OCI-LY1 (cell line): ENCODE results near the gene CXCR2.

ENCODE experiments used
- H2AFZ ChIP-seq: fragments of 200-600 bp; sonication (generic), shearing (Covaris generic); 2 replicates; pipeline ENCODE4 v1.6.0; 2014; ENCODE audit warnings: antibody characterized with exemption, mild to moderate bottlenecking, low read length
- H3F3A ChIP-seq: fragments of 200-600 bp; sonication (generic), shearing (Covaris generic); 2 replicates; pipeline ENCODE4 v1.6.0; 2014; ENCODE audit warnings: mild to moderate bottlenecking, antibody characterized with exemption, low read length, moderate library complexity; ENCODE audit not compliant: insufficient read depth
- H3K27ac ChIP-seq: fragments of 200-600 bp; sonication (generic); 2 replicates; pipeline ENCODE4 v1.5.1; 2014; ENCODE audit warnings: low read length, mixed run types, mild to moderate bottlenecking, low read depth; ENCODE audit not compliant: poor library complexity, severe bottlenecking
- H3K27me3 ChIP-seq: fragments of 200-600 bp; sonication (generic); 2 replicates; pipeline ENCODE4 v1.6.0; 2014; ENCODE audit warnings: antibody characterized with exemption, mild to moderate bottlenecking, low read length, moderate library complexity; ENCODE audit not compliant: insufficient read depth
- H3K36me3 ChIP-seq: fragments of 200-600 bp; sonication (generic); 2 replicates; pipeline ENCODE4 v1.6.1; 2014; ENCODE audit warnings: mild to moderate bottlenecking, antibody characterized with exemption, low read length, moderate library complexity, mixed read lengths; ENCODE audit not compliant: insufficient read depth
- H3K4me1 ChIP-seq: fragments of 200-600 bp; sonication (generic); 2 replicates; pipeline ENCODE4 v1.5.1; 2014; ENCODE audit warnings: mild to moderate bottlenecking, low read length, moderate library complexity; ENCODE audit not compliant: insufficient read depth, severe bottlenecking
- H3K4me2 ChIP-seq: fragments of 200-600 bp; sonication (generic), shearing (Covaris generic); 2 replicates; pipeline ENCODE4 v1.6.1; 2014; ENCODE audit warnings: low read length
- H3K4me3 ChIP-seq: fragments of 200-600 bp; sonication (generic); 2 replicates; pipeline ENCODE4 v1.5.1; 2014; ENCODE audit warnings: low read length, low read depth, mild to moderate bottlenecking, mixed read lengths; ENCODE audit not compliant: poor library complexity, severe bottlenecking
- H3K79me2 ChIP-seq: fragments of 200-600 bp; shearing (Covaris generic); 2 replicates; pipeline ENCODE4 v1.6.1; 2016; ENCODE audit warnings: mixed run types, low read length, mixed read lengths; ENCODE audit not compliant: insufficient read depth
- H3K9ac ChIP-seq: fragments of 200-600 bp; sonication (generic), shearing (Covaris generic); 2 replicates; pipeline ENCODE4 v1.6.1; 2014; ENCODE audit warnings: mild to moderate bottlenecking, low read length, mixed read lengths
- H3K9me2 ChIP-seq: fragments of 200-600 bp; sonication (generic), shearing (Covaris generic); 2 replicates; pipeline ENCODE4 v1.6.1; 2014; ENCODE audit warnings: low read depth, mild to moderate bottlenecking, low read length, mixed read lengths
- H3K9me3 ChIP-seq: fragments of 200-600 bp; shearing (Covaris generic); 2 replicates; pipeline ENCODE4 v1.6.1; 2014; ENCODE audit warnings: low read length, mixed read lengths
- H4K20me1 ChIP-seq: fragments of 200-600 bp; sonication (generic), shearing (Covaris generic); 2 replicates; pipeline ENCODE4 v1.6.0; 2016; ENCODE audit warnings: mild to moderate bottlenecking, low read length; ENCODE audit not compliant: insufficient read depth
- EZH2 ChIP-seq: fragments of 200-600 bp; sonication (generic), shearing (Covaris generic); IDR thresholded peaks from 2 replicates; pipeline ENCODE4 v1.8.0; 2017; ENCODE audit warnings: borderline replicate concordance, mixed run types, mild to moderate bottlenecking, antibody characterized with exemption, low read length, moderate library complexity, mixed read lengths
- TF ChIP-seq, protein P1 (sequence below): fragments of 200-600 bp; sonication (generic), shearing (Covaris generic); IDR thresholded peaks from 2 replicates; pipeline ENCODE4 v1.5.1; 2017; ENCODE audit warnings: mild to moderate bottlenecking, antibody characterized with exemption, low read length, moderate library complexity, mixed read lengths

CXCR2 gene

DNA sequence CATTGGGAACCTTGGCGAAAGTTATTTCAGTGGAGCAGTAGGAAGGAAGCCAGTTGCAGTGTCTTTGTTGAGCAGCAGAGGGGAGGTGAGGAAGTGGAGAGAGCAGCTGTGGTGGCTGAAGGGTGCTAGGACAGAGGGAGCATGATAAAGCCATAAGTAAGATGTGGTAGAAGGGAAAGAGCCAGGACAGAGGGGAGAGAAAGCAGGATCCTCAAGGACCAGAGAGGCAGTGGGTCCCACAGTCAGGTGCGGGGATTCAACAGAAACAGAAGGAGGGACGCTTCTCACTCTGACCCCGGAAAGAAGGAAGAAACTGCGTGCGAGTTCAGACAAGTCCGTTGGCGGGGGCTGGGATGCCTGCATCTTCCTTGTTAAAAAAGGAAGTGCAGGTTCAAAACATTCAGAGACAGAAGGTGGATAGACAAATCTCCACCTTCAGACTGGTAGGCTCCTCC is at the start of gene CXCR2:
TSS of gene CXCR2 (plus strand) at position 403 of the 455 bp plus-strand sequence. CDS start 8,774 bp downstream, outside the sequence.
- H3K4me3 ChIP-seq: no peak within 1 kb of the TSS
- H3K79me2 ChIP-seq: no peaks in the 10 kb centered on the region
- H3K4me2 ChIP-seq: no peak within 1 kb of the TSS
- no peak for TF ChIP-seq EZH2
- TF ChIP-seq, protein P1, sequence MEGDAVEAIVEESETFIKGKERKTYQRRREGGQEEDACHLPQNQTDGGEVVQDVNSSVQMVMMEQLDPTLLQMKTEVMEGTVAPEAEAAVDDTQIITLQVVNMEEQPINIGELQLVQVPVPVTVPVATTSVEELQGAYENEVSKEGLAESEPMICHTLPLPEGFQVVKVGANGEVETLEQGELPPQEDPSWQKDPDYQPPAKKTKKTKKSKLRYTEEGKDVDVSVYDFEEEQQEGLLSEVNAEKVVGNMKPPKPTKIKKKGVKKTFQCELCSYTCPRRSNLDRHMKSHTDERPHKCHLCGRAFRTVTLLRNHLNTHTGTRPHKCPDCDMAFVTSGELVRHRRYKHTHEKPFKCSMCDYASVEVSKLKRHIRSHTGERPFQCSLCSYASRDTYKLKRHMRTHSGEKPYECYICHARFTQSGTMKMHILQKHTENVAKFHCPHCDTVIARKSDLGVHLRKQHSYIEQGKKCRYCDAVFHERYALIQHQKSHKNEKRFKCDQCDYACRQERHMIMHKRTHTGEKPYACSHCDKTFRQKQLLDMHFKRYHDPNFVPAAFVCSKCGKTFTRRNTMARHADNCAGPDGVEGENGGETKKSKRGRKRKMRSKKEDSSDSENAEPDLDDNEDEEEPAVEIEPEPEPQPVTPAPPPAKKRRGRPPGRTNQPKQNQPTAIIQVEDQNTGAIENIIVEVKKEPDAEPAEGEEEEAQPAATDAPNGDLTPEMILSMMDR: no peak
- H3K9me2 ChIP-seq: no peaks in the 10 kb centered on the region
- H3F3A ChIP-seq: no peaks in the 10 kb centered on the region
- no peak within 1 kb of the TSS for H2AFZ ChIP-seq
- H3K36me3 ChIP-seq: no peaks in the 10 kb centered on the region; the same call in 1 of the 2 replicates
- no peak within 1 kb of the TSS for H3K9ac ChIP-seq
- H3K27me3 ChIP-seq: peaks cover 26% of the 10 kb centered on the region
- H3K27ac ChIP-seq: no peak within 1 kb of the TSS
- no peaks in the 10 kb centered on the region for H3K4me1 ChIP-seq
- no peaks in the 10 kb centered on the region for H3K9me3 ChIP-seq
- H4K20me1 ChIP-seq: no peaks in the 10 kb centered on the region

DNA sequence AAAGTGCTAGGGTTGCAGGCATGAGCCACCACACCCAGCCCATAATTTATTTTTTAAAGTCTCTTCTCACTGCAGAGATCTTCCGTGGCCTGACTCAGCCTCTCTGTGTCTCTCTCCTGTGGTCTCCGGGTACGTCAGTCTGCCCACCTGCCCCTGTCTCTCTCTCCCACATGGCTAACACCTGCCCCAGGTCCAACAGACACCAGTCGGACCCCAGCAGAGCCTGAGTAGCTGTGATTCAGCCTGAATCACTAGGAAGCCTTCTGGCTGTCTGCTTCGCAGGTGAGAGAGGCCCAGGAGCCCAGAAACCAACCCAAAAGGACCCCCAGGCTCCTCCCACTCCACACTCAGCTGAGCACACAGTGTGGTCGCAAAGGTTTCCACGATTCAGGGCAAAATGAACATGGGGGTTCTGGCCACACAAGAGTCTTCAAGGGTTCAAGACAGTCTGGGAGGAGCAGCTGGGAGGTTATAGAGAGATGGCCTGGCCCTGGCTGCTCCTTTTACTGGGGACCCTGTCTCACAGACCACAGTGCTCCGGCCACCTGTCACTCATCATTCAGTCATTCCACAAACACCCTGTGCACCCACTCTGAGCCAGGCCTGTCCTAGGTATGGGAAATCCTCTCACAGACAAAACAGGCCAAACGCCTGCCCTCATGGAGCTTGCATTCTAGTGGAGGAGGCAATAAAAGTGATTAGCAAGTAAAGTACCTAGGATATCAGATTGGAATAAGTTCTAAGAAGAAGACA is 48.2 kb upstream of the CXCR2 start:
- Histone ChIP-seq H3K9ac (no peak overlapping the region), H4K20me1 (no peaks in the 10 kb centered on the region), H3F3A (no peaks in the 10 kb centered on the region), H3K9me2 (no peaks in the 10 kb centered on the region), H3K9me3 (no peaks in the 10 kb centered on the region), H3K79me2 (no peaks in the 10 kb centered on the region), H3K4me2 (no peak overlapping the region), H3K4me1 (no peaks in the 10 kb centered on the region), H2AFZ (no peak overlapping the region), H3K4me3 (no peak overlapping the region), H3K27me3 (peaks cover 3% of the 10 kb centered on the region; the same call in 1 of the 2 replicates), H3K27ac (no peak overlapping the region), H3K36me3 (no peaks in the 10 kb centered on the region)
- TF ChIP-seq, protein P1: no peak
- TF ChIP-seq EZH2: no peak

DNA sequence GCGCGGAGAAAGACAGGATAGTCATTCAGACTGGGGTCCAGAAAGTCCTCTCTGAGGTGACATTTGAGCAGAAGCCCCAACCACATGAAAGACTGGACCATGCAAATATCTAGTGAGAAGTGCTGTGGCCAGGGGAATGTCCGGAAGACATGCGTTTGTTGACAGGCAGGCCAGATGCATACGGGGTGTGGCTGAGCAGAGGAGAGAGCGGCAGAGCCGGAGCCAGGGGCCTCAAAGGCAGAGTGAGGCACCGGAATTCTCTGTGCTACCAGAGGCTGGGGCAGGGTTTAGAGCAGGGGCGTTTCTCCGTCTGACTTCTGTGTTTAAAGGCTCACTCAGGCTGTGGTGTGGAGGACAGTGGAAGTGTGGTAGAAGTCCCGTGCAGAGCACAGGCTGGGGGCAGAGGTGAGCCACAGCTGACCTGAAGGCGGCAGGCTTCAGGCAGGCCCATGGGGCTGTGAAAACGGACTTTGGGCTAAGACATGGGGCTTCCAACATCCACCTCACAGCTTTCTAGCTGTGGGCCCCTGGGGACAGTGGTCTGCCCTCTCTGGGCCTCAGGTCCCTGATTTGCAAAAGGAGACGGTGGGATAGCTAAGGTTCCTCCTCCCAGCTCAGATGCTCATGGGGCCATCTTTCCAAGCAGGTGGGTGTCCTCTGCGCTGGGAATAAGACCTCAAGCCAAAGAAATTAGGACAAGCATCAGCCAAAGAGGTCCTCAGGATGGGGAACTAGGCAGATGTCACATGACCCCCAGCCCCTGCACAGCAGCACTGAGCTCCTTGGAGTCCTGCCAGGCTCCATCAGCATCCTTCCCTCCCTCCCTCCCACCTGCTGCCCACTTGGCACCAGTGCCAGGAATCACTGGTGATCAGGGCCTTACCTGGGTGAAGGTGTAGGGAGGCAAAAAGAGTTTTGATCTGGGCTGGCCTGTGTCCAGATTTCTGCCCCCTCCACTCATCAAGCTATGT is 45.6 kb upstream of the CXCR2 start:
- no peaks in the 10 kb centered on the region for H3K4me1 ChIP-seq
- no peak overlapping the region for H3K4me2 ChIP-seq
- no peak overlapping the region for H3K9ac ChIP-seq
- H2AFZ ChIP-seq: no peak overlapping the region
- H3K9me2 ChIP-seq: no peaks in the 10 kb centered on the region
- H3K36me3 ChIP-seq: no peaks in the 10 kb centered on the region
- H3K9me3 ChIP-seq: no peaks in the 10 kb centered on the region
- peaks cover 3% of the 10 kb centered on the region; the same call in 1 of the 2 replicates for H3K27me3 ChIP-seq
- H3F3A ChIP-seq: no peaks in the 10 kb centered on the region
- H3K4me3 ChIP-seq: no peak overlapping the region
- no peaks in the 10 kb centered on the region for H4K20me1 ChIP-seq
- TF ChIP-seq, protein P1: no peak
- no peak for TF ChIP-seq EZH2
- no peaks in the 10 kb centered on the region for H3K79me2 ChIP-seq
- no peak overlapping the region for H3K27ac ChIP-seq
